ENCODE results near the gene COL4A2. TPM values are rescaled to one million over a fixed set of nuclear protein-coding genes. Genes with fewer than 3 reads are reported as not detected.
"Not testable (repeated sequence)": the region's sequence is repeated elsewhere in the genome, so short reads cannot be mapped to it uniquely, and the experiment has no call there.

Gene COL4A2
- polyA plus RNA-seq, 2 of the 4 experiments (the other 2 are of a cell fraction) = 46.9 to 119 TPM

DNA sequence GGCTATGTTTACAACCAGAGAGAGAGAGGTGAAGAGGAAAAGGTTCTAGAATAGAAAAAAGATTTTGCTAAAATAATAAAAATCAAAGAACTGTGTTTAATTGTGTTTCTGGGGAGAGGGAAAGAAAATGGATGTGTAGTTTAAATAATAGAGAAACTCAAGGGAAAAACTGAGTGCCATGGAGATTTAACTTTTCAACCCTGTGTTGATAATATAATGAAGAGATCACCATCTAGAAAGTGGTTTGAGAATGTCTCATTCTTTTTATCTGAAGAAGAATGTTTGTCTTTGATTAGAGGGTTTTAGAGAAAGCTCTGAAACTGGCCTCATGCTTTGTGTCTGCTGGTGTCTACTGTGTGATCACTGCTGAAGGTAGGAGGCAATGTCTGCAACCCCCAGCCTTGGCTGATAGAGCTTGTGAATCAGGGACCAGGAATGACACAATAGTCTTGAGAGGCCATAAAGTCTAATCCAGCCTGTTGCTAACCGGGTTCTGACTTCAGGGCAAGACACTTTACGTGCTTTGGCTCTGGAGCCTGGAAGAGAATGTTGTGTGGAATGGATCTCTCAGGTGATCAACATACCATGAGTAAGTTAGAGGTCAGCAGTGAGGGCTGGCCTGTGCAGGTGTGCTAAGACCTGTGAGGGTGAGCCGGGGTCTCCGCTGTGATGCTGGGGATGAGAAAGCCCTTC, 5.4 kb downstream of the COL4A2 start:
- POLR2A ChIA-PET = no interaction called here

DNA sequence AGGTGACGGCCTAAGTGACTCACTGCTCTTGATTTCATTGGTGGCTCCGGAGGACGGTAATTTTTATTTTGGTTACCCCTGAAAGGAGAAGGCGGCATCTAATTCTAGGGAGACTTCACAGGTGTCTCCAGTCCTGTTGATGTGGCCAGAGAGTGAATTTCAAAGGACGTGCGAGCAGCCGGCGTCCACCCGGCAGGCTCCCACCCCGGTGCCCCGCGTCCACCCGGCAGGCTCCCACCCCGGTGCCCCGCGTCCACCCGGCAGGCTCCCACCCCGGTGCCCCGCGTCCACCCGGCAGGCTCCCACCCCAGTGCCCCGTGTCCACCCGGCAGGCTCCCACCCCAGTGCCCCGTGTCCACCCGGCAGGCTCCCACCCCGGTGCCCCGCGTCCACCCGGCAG, 6.2 kb downstream of the COL4A2 start:
- DNase-seq (ENCODE audit: low read depth in 1 of 2, low spot score in 1 of 2); POLR2A ChIA-PET; ATAC-seq; FAIRE-seq; H3K4me2 ChIP-seq; H3K4me3 ChIP-seq; H3K9me3 ChIP-seq: not testable (repeated sequence)
- CTCF ChIA-PET = interaction anchor here (1.3 kb wide), 1 partner anchor 10 kb away, joined by 3 read pairs; no protein-coding TSS in a partner anchor
- WGBS (ENCODE audit: missing lambda C conversion rate) = 96% methylated on average over 8 of the region's 29 CpGs
- H3K4me1 ChIP-seq = peaks cover 47% of the 10 kb centered on the region
- H3K27ac ChIP-seq = peak overlapping the region in 1 of 2 experiments; percentile 63; a peak in 3 of 6 replicates

More for the DNA sequence above, 5.4 kb downstream of the COL4A2 start:
- DNase-seq (ENCODE audit: low read depth in 1 of 2, low spot score in 1 of 2) (peak in 1 of 2 experiments; percentile 27), ATAC-seq (peak in 1 of 2 experiments; percentile 53; a peak in 3 of 6 replicates), FAIRE-seq (no peak)
- WGBS (ENCODE audit: missing lambda C conversion rate) = 52% methylated on average over 3 of the region's 4 CpGs
- H3K4me2 ChIP-seq = peak overlapping the region; percentile 78
- CTCF ChIA-PET = interaction anchor here (0.6 to 1.3 kb wide), 2 partner anchors 11 to 201 kb away, joined by 3 to 5 read pairs; no protein-coding TSS in a partner anchor
- TF ChIP-seq POLR2A (IDR thresholded peaks at IDR 0.05; ENCODE audit: low read length) (no peak), MYC (IDR thresholded peaks at IDR 0.05; ENCODE audit: borderline replicate concordance, low read length) (no peak), ZSCAN20 (CRISPR knock-in tag; IDR thresholded peaks at IDR 0.05) (no peak), CHD2 (IDR thresholded peaks at IDR 0.05; ENCODE audit: low read length, partially characterized antibody) (no peak), KDM1A (IDR thresholded peaks at IDR 0.05; ENCODE audit: low read depth) (no peak), CEBPB (IDR thresholded peaks at IDR 0.05) (no peak)
- H3K4me1 ChIP-seq = peaks cover 46% of the 10 kb centered on the region
- H3K4me3 ChIP-seq = no peak overlapping the region
- H3K9me3 ChIP-seq = no peaks in the 10 kb centered on the region
- H3K27ac ChIP-seq = peak overlapping the region; percentile 50 to 76; a peak in 3 of 6 replicates

DNA sequence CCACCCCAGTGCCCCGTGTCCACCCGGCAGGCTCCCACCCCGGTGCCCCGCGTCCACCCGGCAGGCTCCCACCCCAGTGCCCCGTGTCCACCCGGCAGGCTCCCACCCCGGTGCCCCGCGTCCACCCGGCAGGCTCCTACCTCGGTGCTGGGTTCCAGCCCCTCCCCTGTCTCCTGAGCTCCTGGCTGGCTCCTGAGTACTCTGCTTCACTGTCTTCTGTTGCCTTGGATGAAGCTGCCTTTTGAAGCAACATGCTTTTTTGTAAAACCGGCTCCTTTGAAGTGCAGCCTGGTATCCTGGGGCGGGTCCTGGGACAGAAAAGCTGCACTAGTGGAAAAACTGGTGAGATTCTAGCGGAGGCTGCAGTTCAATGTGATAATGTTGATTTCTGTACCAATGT, 6.6 kb downstream of the COL4A2 start:
- ATAC-seq; DNase-seq (ENCODE audit: low read depth in 1 of 2, low spot score in 1 of 2); POLR2A ChIA-PET; H3K4me2 ChIP-seq; H3K4me3 ChIP-seq; FAIRE-seq; CTCF ChIA-PET; H3K9me3 ChIP-seq: not testable (repeated sequence)
- peaks cover 49% of the 10 kb centered on the region for H3K4me1 ChIP-seq
- peak overlapping the region in 1 of 2 experiments; percentile 16; a peak in 1 of 6 replicates for H3K27ac ChIP-seq
- 92% methylated on average over 3 of the region's 16 CpGs for WGBS (ENCODE audit: missing lambda C conversion rate)

DNA sequence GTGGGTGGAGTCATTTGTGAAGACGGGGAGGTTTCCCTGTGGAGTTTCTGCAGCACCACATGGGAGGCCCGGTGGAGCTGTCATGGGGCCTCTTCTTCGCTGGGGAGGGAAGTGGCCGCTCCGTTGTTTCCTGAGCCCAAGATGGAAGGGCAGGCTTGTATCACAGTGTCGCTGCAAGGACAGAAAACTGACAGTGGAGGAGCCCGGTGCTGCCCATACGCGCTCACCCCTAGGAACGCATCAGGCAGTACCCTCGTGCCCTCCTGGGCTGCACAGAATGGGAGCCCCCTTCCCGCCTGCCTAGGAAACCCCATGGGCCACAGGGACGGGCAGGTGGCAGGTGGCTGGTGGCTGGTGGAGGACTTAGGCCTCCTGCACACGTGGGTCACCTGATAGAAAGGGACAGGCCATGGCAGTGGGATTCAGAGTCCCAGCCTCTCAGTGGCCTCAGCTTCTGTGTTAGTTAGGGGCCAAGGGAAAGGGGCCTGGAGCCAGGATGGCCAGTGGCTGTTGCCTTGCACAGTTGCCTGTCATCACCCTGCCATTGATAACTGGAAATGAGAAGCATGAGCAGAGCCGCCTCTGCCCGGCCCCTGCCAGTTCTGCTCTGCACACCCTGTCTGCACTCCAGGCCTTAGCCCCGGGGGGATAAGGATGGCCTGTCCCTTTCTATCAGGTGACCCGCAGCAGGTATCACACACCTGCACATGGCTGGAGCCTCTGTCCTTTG, 7.6 kb downstream of the COL4A2 start:
- Histone ChIP-seq H3K27ac (peak overlapping the region in 1 of 2 experiments; percentile 16; a peak in 2 of 6 replicates), H3K4me2 (no peak overlapping the region), H3K4me3 (no peak overlapping the region), H3K9me3 (no peaks in the 10 kb centered on the region), H3K4me1 (peaks cover 50% of the 10 kb centered on the region)
- POLR2A ChIA-PET = interaction anchor here (1.4 kb wide), 1 partner anchor 8 kb away, joined by 4 read pairs; the partner anchor contains the start of genes COL4A1 and COL4A2
- CTCF ChIA-PET = interaction anchor here (1.1 kb wide), 1 partner anchor 97 kb away, joined by 3 read pairs; no protein-coding TSS in a partner anchor
- ATAC-seq = no peak
- FAIRE-seq = no peak
- 92% methylated on average over 14 of the region's 18 CpGs for WGBS (ENCODE audit: missing lambda C conversion rate)
- no peak for TF ChIP-seq CHD2 (IDR thresholded peaks at IDR 0.05; ENCODE audit: low read length, partially characterized antibody)
- TF ChIP-seq HOXB13 (CRISPR knock-in tag; IDR thresholded peaks at IDR 0.05; ENCODE audit: low read depth) = no peak
- TF ChIP-seq SREBF2 (IDR thresholded peaks at IDR 0.05) = no peak
- TF ChIP-seq, protein P1, sequence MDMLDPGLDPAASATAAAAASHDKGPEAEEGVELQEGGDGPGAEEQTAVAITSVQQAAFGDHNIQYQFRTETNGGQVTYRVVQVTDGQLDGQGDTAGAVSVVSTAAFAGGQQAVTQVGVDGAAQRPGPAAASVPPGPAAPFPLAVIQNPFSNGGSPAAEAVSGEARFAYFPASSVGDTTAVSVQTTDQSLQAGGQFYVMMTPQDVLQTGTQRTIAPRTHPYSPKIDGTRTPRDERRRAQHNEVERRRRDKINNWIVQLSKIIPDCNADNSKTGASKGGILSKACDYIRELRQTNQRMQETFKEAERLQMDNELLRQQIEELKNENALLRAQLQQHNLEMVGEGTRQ (IDR thresholded peaks at IDR 0.05) = no peak
- TF ChIP-seq, protein P2, sequence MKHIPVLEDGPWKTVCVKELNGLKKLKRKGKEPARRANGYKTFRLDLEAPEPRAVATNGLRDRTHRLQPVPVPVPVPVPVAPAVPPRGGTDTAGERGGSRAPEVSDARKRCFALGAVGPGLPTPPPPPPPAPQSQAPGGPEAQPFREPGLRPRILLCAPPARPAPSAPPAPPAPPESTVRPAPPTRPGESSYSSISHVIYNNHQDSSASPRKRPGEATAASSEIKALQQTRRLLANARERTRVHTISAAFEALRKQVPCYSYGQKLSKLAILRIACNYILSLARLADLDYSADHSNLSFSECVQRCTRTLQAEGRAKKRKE (CRISPR knock-in tag; IDR thresholded peaks at IDR 0.05; ENCODE audit: low read depth) = no peak
- no peak for DNase-seq (ENCODE audit: low read depth in 1 of 2, low spot score in 1 of 2)

DNA sequence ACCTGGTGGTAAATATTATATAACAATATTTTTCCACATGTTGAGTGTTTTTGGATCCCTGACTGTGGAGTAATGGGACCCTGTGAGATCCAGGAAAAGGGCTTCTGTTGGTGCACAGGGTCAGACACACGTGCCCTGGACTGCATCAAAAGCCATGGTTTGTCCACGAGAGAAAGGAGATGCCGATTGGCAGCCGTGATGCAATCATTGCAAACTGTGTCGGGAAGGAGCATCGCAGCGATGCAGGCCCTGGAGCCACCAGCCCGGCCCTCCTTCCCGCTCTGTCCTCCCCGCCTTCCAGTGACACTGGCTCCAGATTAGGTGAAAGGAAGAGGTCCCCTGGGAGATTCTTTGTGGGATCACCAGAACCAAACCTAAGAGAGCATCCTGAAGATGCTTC, 9.1 kb downstream of the COL4A2 start:
- no peak for ATAC-seq
- Histone ChIP-seq H3K4me2 (no peak overlapping the region), H3K9me3 (no peaks in the 10 kb centered on the region), H3K4me3 (no peak overlapping the region), H3K4me1 (peaks cover 53% of the 10 kb centered on the region), H3K27ac (peak overlapping the region in 1 of 2 experiments; percentile 38; a peak in 1 of 6 replicates)
- ChIA-PET POLR2A (interaction anchor here (1.4 kb wide), 1 partner anchor 9 kb away, joined by 4 read pairs; the partner anchor contains the start of genes COL4A1 and COL4A2), CTCF (no interaction called here)
- FAIRE-seq = no peak
- no peak for DNase-seq (ENCODE audit: low read depth in 1 of 2, low spot score in 1 of 2)
- 92% methylated on average over 8 of the region's 10 CpGs for WGBS (ENCODE audit: missing lambda C conversion rate)
- TF ChIP-seq, protein P3, sequence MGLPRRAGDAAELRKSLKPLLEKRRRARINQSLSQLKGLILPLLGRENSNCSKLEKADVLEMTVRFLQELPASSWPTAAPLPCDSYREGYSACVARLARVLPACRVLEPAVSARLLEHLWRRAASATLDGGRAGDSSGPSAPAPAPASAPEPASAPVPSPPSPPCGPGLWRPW (IDR thresholded peaks at IDR 0.05) = no peak
- TF ChIP-seq, protein P4, sequence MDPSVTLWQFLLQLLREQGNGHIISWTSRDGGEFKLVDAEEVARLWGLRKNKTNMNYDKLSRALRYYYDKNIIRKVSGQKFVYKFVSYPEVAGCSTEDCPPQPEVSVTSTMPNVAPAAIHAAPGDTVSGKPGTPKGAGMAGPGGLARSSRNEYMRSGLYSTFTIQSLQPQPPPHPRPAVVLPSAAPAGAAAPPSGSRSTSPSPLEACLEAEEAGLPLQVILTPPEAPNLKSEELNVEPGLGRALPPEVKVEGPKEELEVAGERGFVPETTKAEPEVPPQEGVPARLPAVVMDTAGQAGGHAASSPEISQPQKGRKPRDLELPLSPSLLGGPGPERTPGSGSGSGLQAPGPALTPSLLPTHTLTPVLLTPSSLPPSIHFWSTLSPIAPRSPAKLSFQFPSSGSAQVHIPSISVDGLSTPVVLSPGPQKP (IDR thresholded peaks at IDR 0.05; ENCODE audit: low read depth, low read length) = no peak
- no peak for TF ChIP-seq TP53 (CRISPR knock-in tag; IDR thresholded peaks at IDR 0.05)
- TF ChIP-seq MAZ (IDR thresholded peaks at IDR 0.05; ENCODE audit: borderline replicate concordance, low read depth, low read length) = no peak
- TF ChIP-seq FOSB (CRISPR knock-in tag; IDR thresholded peaks at IDR 0.05) = no peak
- no peak for TF ChIP-seq HDAC2 (IDR thresholded peaks at IDR 0.05)
- TF ChIP-seq, protein P5, sequence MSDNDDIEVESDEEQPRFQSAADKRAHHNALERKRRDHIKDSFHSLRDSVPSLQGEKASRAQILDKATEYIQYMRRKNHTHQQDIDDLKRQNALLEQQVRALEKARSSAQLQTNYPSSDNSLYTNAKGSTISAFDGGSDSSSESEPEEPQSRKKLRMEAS (IDR thresholded peaks at IDR 0.05) = no peak
- no peak for TF ChIP-seq CHD2 (IDR thresholded peaks at IDR 0.05; ENCODE audit: low read length, partially characterized antibody)
- TF ChIP-seq, protein P6, sequence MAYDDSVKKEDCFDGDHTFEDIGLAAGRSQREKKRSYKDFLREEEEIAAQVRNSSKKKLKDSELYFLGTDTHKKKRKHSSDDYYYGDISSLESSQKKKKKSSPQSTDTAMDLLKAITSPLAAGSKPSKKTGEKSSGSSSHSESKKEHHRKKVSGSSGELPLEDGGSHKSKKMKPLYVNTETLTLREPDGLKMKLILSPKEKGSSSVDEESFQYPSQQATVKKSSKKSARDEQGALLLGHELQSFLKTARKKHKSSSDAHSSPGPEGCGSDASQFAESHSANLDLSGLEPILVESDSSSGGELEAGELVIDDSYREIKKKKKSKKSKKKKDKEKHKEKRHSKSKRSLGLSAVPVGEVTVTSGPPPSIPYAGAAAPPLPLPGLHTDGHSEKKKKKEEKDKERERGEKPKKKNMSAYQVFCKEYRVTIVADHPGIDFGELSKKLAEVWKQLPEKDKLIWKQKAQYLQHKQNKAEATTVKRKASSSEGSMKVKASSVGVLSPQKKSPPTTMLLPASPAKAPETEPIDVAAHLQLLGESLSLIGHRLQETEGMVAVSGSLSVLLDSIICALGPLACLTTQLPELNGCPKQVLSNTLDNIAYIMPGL (CRISPR knock-in tag; IDR thresholded peaks at IDR 0.05; ENCODE audit: borderline replicate concordance) = no peak
- TF ChIP-seq HEYL (CRISPR knock-in tag; IDR thresholded peaks at IDR 0.05) = no peak
